Right cardiac atrium (tissue), 5 donors: ENCODE data around the gene SCRN3. TPM values are rescaled to one million over a fixed set of nuclear protein-coding genes. Genes with fewer than 3 reads are reported as not detected.
A peak's percentile ranks its signal among the peaks of the same experiment; 100 is the strongest.

Source experiments
- ATAC-seq, 2 donors: fragments of 200-7000 bp; cut with Tn5 transposase; one replicate each; pipeline versions ENCODE4 v1.8.0 to v1.9.1; 2020; ENCODE audit warnings: moderate library complexity in 2 of 2, mild to moderate bottlenecking in 1 of 2
- DNase-seq, 3 donors: peaks; one replicate each; pipeline ENCODE4 v3.0.0-alpha.2; 2020
- H3K27ac ChIP-seq: one replicate; pipeline ENCODE4 v1.5.1; 2013; ENCODE audit warnings: mild to moderate bottlenecking, low read length, control low read depth, moderate library complexity
- H3K27me3 ChIP-seq: one replicate; pipeline ENCODE4 v1.6.1; 2013; ENCODE audit not compliant: control insufficient read depth, insufficient read depth
- H3K4me1 ChIP-seq: one replicate; pipeline ENCODE4 v1.6.1; 2013; ENCODE audit warnings: low read length; ENCODE audit not compliant: control insufficient read depth, insufficient read depth
- H3K4me3 ChIP-seq: one replicate; pipeline ENCODE4 v1.5.1; 2013; ENCODE audit warnings: low read length, control low read depth
- H3K9me3 ChIP-seq: one replicate; pipeline ENCODE4 v1.6.1; 2013; ENCODE audit warnings: low read length; ENCODE audit not compliant: control insufficient read depth
- WGBS: extraction: QIAGEN DNeasy Blood & Tissue Kit; methylation state at CpG from one replicate; pipeline ENCODE4 v1.1.7; 2013; 5-methylcytosine and 5-hydroxymethylcytosine counted together
- intact Hi-C, 4 donors: fragments of 100-400 bp; cut with DNase I; formaldehyde crosslinking; loops; one replicate each; pipeline versions ENCODE4 v1.11.0 to v1.14.0; 2022 to 2023
- polyA plus RNA-seq: library from polyadenylated mRNA; stranded (reverse); fragments of 200-250 nt; gene quantifications from one replicate; pipeline ENCODE4 v1.2.3, GENCODE V29; 2013
- total RNA-seq, 4 donors: library from RNA; stranded (reverse); fragmentation: NEBNext Ultra II Directional; extraction: Animal tissue kit (Norgen Biotek cat#: 25700); gene quantifications; one replicate each; pipeline ENCODE4 v1.2.1, GENCODE V29; 2021
- donor health status: healthy with polysubstance abuse.
- donor health status: DM: no; HTN: yes; CAD: no.
- donor health status: DM: no; HTN: no; CAD: no.
- donor health status: DM: no; HTN: yes; CAD: no; lungs with severe emphysema.
- donor health status: DM: yes; HTN: yes; CAD: no.

Gene SCRN3
- total and polyA plus RNA-seq, 5 donors: 16.8 to 35.6 (median 34.3) TPM

DNA sequence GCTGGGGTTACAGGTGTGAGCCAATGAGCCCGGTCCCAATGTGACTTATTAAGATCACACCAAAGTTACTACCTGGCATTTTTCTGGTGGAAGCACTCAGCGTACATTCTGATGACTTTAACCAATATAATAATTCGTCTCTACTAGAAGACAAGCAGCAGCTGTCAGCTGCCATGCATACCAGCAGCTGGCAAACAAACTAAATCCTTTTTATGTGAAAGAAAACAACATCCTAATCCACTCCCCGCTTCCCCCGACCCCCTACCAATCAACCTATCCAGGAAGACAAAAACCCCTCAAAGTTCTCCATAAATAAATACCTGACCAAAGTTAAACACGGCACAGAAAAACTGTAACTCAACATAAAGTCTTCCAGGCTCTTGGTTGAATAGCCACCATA is 49.2 kb downstream of the SCRN3 start:
- Histone ChIP-seq H3K9me3 (no peaks in the 10 kb centered on the region), H3K4me1 (no peaks in the 10 kb centered on the region), H3K27ac (no peak overlapping the region), H3K27me3 (no peaks in the 10 kb centered on the region), H3K4me3 (no peak overlapping the region)
- no peak for ATAC-seq
- intact Hi-C loops: no loop called here
- WGBS: 79% methylated on average over 6 of the region's 6 CpGs
- DNase-seq: no peak

DNA sequence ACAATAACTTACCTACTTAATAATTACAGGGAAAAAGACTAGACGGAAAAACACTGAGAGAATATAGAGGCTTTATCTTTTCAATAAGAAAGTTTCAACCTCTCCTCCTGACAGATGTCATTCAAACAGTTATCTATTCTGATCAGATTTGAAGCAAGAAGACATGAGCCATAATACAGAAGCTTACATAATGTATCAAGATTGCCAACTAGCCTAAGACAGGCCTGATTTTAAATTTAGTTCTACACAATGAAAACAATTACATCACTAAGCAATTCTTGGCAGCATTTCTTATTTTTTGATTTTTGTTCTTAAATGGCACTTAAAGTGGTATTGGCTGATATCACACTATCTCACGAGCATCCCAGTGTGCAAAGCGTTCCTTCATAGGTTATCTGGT is 49.7 kb downstream of the SCRN3 start:
- H3K27ac ChIP-seq: no peak overlapping the region
- no peaks in the 10 kb centered on the region for H3K9me3 ChIP-seq
- no peaks in the 10 kb centered on the region for H3K4me1 ChIP-seq
- WGBS: 72% methylated on average over 3 of the region's 3 CpGs
- ATAC-seq (no peak), DNase-seq (no peak)
- no peak overlapping the region for H3K4me3 ChIP-seq
- intact Hi-C loops: no loop called here
- H3K27me3 ChIP-seq: no peaks in the 10 kb centered on the region

DNA sequence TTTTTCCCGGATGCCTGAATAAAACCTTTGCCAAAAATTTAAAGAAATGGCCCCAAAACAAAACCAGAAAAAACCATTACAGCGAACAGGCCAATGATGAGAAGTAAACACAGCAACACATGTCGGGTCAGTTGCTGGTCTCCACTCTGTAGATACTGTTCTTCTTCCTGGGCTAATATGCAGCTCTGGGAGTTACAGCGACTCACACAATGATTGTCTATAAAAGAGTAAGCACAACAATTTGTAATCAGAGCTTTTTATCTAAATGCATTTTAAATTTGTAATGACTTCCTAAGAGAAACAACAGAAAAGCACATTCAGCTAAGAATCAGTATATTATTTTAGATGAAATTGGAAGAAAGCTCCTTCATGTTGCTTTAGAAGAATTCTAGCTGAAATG is 51.0 kb downstream of the SCRN3 start:
- intact Hi-C loops: no loop called here
- ATAC-seq: no peak
- Histone ChIP-seq H3K9me3 (no peaks in the 10 kb centered on the region), H3K27me3 (no peaks in the 10 kb centered on the region), H3K4me1 (no peaks in the 10 kb centered on the region), H3K4me3 (no peak overlapping the region), H3K27ac (no peak overlapping the region)
- no peak for DNase-seq
- WGBS: 88% methylated on average over 4 of the region's 4 CpGs

DNA sequence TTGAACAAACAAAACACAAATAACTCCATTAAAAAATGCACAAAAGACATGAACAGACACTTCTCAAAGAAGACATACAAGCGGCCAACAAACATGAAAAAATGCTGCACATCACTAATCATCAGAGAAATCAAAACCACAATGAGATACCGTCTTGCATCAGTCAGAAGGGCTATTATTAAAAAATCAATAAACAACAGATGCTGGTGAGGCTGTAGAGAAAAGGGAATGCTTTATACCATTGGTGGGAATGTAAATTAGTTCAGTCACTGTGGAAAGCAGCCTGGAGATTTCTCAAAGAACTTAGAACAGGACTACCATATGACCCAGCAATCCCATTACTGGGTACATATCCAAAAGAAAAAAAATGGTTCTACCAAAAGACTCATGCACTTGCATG is 53.5 kb downstream of the SCRN3 start:
- H3K9me3 ChIP-seq: no peaks in the 10 kb centered on the region
- intact Hi-C loops: no loop called here
- H3K4me3 ChIP-seq: no peak overlapping the region
- H3K27me3 ChIP-seq: no peaks in the 10 kb centered on the region
- no peaks in the 10 kb centered on the region for H3K4me1 ChIP-seq
- DNase-seq (no peak), ATAC-seq (no peak)
- WGBS: 95% methylated on average over 2 of the region's 2 CpGs
- no peak overlapping the region for H3K27ac ChIP-seq

DNA sequence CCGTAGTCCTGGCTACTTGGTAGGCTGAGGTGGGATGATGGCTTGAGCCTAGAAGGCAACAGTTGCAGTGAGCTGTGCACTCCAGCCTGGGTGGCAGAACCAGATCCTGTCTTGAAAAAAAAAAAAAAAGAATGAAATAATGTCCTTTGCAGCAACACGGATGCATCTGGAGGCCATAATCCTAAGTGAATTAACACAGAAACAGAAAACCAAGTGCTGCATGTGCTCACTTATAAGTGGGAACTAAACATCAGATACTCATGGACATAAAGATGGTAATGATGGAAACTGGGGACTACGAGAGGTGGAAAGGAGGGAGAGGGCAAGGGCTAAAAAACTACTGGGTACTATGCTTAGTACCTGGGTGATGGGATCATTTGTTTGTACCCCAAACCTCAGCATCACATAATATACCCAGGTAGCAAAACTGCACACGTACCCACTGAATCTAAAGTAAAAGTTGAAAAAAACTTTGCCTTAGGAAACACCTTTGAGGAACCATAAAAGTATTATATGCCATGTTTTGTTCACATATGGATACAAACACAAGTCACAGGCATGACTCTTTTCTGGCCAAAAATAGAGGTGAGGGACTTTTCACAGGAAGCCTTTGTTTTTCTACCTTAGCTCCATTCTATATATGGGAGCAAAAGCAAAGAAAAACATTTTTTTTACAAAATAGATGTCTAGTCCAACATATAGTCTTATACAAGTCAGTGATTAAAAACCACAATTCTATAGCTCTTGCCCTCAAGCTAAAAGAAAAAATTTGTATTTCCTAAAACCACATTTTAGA is 54.7 kb downstream of the SCRN3 start:
- WGBS: 88% methylated on average over 4 of the region's 4 CpGs
- no peak for DNase-seq
- H3K4me3 ChIP-seq: no peak overlapping the region
- H3K27ac ChIP-seq: no peak overlapping the region
- H3K9me3 ChIP-seq: no peaks in the 10 kb centered on the region
- no peaks in the 10 kb centered on the region for H3K4me1 ChIP-seq
- H3K27me3 ChIP-seq: no peaks in the 10 kb centered on the region
- intact Hi-C loops: no loop called here
- ATAC-seq: no peak

DNA sequence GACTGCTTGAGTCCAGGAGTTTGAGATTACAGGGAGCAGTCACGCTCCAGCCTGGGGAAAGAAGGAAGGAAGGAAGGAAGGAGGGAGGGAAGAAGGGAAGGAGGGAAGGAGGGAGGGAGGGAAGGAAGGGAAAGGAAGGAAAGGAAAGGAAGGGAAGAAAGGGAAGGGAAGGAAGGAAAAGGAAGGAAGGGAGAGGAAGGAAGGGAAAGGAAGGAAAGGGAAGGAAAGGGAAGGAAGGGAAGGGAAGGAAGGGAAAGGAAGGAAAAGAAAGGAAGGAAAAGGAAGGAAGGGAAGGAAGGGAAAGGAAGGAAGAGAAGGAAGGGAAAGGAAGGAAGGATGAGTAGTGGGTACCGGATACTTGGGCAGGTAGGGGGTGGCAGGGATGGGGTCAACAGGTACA is 59.0 kb downstream of the SCRN3 start:
- no peak for DNase-seq
- no peaks in the 10 kb centered on the region for H3K27me3 ChIP-seq
- WGBS: 79% methylated on average over 2 of the region's 2 CpGs
- H3K9me3 ChIP-seq: no peaks in the 10 kb centered on the region
- H3K27ac ChIP-seq: no peak overlapping the region
- intact Hi-C loops: no loop called here
- no peaks in the 10 kb centered on the region for H3K4me1 ChIP-seq
- H3K4me3 ChIP-seq: no peak overlapping the region
- no peak for ATAC-seq

DNA sequence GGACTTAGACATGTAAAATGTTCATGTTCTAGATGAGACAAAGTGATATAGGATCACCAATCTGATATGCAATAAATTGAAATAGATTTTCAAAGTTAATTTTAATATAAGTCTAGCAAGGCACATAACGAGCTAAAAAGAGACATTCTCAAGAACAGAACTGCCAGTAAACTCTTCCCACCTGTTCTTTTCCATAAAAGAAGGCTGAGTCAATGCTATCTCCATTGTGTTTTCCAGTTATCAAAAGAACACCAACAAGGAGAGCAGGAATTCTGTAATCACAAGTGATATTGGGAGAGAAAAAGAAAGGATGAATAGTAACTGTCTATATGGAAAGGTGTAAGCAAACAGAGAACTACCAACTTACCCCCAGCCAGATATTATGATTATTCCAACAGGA is 65.7 kb downstream of the SCRN3 start:
- Histone ChIP-seq H3K27me3 (no peaks in the 10 kb centered on the region), H3K27ac (no peak overlapping the region), H3K4me3 (no peak overlapping the region), H3K9me3 (no peaks in the 10 kb centered on the region), H3K4me1 (no peaks in the 10 kb centered on the region)
- intact Hi-C loops: loop anchor here (5.0 to 10.0 kb wide), 6 partner anchors 61 to 234 kb away; no protein-coding TSS in a partner anchor
- DNase-seq (no peak), ATAC-seq (no peak)
- WGBS: 94% methylated on average over 1 of the region's 1 CpG

DNA sequence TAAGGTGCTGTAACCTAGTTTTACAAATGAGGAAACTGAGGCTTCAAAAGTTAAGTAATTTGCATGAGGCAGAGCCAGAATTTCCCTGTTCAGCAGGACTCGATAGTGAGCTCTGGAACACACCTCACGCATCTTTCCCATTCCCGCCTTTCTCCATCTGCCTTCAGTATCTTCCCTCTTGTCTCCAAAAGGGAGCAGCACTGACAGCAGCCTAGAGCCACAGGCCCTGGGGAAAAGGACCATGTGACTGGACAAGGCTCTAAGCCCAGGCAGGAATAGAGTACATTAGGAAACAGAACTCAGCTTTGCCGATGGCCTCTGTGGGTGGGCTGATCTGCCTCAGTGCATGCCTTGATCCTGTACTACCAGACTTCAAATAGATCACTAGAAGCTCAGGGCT is 69.8 kb downstream of the SCRN3 start:
- ATAC-seq (no peak), DNase-seq (peak in 1 of 3 donors; percentile 14)
- intact Hi-C loops: loop anchor here in 3 of 4 donors (5.0 to 10.0 kb wide), 4 partner anchors 59 to 229 kb away; no protein-coding TSS in a partner anchor
- Histone ChIP-seq H3K9me3 (no peaks in the 10 kb centered on the region), H3K4me1 (no peaks in the 10 kb centered on the region), H3K4me3 (no peak overlapping the region), H3K27ac (no peak overlapping the region), H3K27me3 (no peaks in the 10 kb centered on the region)
- 73% methylated on average over 4 of the region's 4 CpGs for WGBS

DNA sequence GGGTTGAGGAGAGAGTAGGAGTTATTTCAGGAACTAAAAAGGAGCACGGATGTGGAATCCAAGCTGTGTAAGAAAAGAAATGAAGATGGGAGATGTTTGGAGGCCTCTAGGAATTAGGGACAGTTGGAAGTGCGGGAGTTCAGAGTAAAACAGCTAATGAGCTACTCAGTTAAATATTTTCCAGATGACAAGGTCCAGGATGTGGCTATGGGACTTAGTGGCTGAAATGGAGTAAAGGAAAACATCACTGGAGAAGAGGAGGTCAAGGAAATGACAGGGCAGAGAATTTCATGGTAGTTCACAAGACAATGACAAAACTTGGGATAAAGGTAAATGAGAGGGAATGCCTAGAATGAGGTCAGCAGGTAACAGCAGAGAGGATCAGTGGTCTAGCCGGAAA is 78.3 kb downstream of the SCRN3 start:
- Histone ChIP-seq H3K27me3 (no peaks in the 10 kb centered on the region), H3K9me3 (no peaks in the 10 kb centered on the region), H3K27ac (no peak overlapping the region), H3K4me1 (no peaks in the 10 kb centered on the region), H3K4me3 (no peak overlapping the region)
- no peak for ATAC-seq
- intact Hi-C loops: no loop called here
- WGBS: 79% methylated on average over 3 of the region's 3 CpGs
- no peak for DNase-seq

DNA sequence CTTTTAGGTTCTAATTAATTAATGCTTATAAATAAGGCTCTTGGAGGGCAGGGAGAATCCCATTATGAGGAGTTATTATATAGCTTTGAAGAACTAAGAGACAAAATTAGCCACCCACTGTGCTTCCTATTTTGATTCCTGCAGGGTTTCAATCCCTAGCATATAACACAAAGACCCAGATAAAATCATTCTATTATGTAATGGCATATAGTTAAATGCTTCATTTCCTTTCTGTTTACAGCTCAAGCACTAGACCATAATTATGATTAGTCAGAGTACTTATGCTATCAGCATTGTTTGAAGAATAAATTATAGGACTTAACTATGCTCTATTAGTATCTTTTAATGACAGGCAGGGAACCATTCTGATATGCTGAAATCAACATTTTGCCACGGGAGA is 82.2 kb downstream of the SCRN3 start:
- DNase-seq (no peak), ATAC-seq (no peak)
- Histone ChIP-seq H3K9me3 (no peaks in the 10 kb centered on the region), H3K4me3 (no peak overlapping the region), H3K4me1 (no peaks in the 10 kb centered on the region), H3K27ac (no peak overlapping the region), H3K27me3 (no peaks in the 10 kb centered on the region)
- 91% methylated on average over 1 of the region's 1 CpG for WGBS
- intact Hi-C loops: no loop called here
